HG03066 (cell line): Measurements from ENCODE around the gene DNAI1.

Source experiments
- ATAC-seq: cut with Tn5 transposase; IDR thresholded peaks from one replicate; pipeline ENCODE4 v1.9.1; 2021; ENCODE audit warnings: low read depth; ENCODE audit not compliant: unreplicated experiment

The DNAI1 gene

DNA sequence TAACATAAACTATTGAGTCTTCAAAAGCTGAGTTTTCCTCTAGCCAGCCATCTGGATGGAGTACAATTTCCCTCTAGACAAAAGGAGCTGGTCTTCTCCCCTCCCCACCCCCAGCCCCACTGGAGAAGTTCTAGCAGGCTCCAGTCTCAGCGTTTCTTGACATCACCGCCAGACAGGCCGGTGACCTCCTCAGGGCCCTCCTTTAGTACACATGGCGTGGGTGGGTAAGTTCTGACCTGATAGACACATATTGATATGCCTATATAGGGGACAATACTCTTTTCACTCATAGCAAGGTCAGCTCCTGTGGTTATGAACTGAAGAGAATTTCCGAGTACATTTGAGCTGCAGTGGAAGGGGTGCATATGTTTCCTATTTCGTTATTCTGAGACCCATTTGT, 27.2 kb downstream of the DNAI1 start:
- ATAC-seq, result no peak

DNA sequence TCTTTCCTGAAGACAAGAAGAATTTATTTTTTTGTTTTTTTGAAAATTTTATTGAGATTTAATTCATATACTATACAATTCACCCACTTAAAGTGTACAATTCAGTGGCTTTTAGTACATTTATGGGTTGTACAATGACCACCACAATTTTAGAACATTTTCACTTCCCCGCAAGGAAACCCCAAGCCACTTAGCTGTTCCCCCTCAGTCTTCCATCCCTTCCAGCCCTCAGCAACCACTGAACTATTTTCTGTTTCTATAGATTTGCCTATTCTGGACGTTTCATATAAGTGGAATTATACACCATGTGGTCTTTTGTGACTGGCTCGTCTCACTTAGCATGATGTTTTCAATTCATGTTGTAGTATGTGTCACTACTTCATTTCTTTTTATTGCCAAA, 28.0 kb downstream of the DNAI1 start:
- ATAC-seq, result no peak

DNA sequence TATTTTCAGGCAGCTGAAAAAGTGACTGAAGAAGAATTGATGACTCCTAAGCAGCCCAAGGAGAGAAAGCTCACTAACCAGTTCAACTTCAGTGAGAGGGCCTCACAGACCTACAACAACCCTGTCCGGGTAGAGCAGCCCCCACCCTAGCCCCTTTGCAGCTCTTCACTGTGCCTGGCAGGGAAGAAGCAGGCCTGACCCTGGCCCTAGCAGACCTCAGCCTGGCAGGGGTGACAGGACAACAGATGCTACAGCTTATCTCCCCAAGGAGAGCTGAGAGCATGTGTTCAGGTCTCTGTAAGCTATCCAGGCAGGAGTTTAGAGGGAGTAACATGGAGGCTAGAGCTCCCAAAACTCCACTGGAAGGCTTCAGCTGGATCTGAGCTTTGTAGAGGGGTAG, 31.8 kb downstream of the DNAI1 start:
- ATAC-seq, result no peak

DNA sequence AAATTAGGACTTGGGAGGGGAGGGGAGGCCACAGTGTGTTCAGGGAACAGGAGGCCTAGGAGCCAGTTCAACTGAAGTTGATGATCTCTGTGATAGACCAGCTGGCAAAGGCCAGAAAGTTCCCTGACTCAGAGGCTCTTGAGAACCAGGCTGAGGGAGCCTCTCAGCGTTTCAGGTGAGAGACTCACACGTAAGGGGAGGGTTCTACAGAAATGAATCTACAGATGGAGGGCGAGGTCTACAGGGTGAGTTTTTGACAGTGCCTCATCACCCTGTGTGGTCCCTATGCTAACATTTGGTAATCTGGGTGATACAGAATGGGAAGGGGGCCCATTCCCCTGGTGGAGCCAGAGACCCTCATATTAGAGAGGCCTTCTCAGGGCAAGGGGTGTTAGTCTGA, 32.2 kb downstream of the DNAI1 start:
- ATAC-seq, result no peak

DNA sequence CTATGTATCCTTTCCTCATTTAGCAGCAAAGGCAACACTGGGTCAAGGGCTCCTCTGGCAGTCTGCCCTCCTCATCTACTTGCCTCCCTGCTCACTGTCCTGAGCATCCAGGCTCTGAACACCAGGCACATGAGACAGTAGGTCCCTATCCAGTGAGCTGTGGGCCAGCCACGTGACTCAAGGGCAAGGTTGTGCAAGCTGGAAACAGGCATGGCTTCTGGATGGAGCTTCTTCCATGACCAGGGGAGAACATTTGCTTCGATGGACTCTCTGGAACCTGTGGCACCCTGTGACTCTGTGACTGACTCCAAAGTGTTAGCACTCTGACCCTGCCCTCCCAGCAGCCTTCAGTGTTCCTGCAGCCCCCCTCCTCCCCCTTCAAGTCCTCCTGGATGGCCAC, 33.0 kb downstream of the DNAI1 start:
- ATAC-seq, result no peak

DNA sequence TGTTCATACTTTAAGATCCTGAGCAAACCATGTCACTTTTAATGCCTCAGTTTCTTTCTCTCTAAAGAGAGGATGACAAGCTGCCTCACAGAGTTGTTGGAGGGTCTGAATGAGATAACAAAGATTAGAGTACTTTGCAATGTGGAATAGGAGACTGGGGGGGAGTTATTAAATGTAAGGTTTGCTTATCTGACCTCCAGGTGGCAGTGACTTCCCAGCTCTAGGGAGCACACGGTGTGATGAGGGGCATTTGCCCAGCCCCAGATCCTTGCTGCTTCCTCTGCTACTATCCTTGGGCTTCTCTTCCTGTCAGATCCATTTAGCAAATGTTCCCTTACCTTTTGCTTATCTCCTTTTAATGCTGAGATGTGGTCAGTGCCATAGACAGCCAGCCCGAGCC, 33.4 kb downstream of the DNAI1 start:
- no peak for ATAC-seq

DNA sequence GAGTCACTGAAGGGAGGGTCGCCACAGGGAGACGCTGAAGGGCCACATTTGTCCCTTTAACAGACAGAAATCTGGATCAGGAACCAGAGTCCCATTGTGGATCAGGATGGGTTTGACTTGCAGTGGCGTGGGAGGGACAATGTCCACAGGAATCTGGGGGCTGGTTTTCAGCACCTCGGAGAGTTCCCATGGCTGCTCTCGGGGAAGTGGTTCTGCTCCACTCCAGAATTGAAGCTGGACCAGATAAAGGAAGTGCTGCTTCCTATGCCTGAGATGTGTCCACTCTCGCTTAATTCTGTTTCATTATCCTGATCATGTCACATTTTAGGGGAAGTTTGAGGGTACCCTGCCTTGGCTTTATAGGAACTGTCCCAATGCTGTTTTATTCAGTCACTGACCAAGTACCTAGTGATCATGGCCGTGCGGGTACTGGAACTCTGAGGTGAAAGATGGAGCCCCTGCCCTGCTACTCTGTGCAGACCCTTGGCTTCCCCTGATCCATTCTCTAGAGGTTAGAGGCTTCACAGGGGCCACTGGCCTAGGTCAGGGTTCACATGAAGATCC, 35.4 kb downstream of the DNAI1 start:
- ATAC-seq, result no peak

DNA sequence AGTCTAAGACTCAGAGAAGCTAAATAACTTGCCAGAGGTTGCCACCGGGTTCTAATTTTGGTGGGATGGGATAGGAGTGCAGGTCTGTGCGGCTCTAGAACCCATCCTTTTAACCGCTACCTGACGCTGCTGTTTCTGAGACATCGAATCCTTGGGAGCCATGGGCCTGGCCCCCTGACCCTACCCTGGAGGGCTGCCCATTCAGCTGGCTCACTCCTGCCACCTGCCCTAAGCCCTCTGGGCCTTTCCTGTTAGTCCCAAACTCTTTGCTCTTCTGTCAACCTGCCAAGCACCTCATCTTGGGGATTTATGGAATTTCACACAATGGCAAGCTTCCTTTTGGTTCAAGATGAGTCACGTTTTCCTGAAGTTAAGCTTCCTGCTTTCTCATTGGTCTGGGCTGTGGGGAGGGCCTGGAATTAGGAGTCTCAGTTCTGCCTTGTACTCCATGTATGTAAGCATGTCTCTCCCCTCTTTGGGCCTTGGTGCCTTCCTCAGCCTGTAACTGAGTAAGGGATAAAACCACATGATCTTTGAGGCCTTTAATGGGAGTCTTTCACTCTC, 37.6 kb downstream of the DNAI1 start:
- ATAC-seq, result no peak

DNA sequence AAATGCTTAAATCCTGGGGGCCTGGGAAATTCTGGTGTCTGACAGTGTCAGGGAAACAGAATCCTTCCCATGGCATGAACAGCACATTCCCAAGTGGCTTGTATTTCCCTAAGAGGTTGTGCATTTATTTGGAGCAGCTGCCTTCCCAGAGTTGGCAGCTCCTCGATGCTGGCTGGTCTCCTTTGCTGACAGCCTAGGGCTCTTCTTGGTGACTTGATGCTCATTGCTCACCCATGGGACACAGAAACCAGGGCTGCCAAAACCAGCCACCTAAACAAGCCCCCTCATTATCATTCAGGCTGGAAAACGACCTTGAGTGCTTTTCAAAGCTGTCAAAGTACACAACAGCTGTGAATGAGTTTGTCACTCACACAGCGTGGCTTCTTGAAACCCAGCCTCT, 39.9 kb downstream of the DNAI1 start:
- no peak for ATAC-seq

DNA sequence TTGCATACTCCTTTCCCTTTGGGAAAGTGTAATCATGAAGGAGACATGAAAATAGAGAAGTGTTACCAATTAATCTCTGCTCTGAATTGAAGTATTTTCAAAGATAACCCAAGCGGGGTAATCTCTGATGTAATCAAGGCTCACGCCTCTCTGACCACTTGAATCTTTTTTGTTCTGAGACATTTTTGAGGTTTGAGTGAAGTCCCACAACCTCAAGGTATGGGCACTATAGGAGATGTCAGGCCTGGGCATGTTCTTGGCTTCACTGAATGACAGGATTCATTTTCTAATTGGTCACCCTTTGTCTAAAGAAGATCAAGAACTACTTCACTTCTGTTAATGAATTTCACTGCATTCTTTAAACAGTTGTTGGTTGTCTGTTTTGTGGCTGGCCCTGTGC, 40.5 kb downstream of the DNAI1 start:
- no peak for ATAC-seq

DNA sequence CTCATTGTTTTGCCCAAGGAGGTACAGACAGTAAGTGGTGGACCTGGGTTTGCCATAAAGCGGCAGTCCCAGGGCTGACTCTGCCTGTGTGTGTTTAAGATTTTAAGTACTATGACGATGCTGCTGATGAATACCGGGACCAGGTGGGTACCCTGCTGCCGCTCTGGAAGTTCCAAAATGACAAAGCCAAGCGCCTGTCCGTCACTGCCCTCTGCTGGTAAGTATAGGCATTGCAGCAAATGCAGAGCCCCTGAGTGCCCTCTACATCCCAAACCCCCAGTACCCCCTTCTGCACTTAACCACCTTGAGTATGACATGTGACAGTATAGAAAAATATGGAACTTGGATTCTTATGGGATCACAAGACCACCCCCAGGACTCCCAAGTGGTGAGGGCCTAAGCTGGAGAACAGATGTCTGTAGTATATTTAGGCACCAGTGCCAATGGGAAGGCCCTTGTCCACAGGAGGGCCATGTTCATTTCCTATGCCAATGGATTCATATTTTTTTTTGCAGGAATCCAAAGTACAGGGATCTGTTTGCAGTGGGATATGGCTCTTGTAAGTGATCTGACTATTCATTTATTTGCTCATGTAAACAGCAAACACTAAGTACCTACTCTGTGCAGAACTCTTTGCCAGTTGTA, 42.1 kb downstream of the DNAI1 start:
- ATAC-seq, result no peak

DNA sequence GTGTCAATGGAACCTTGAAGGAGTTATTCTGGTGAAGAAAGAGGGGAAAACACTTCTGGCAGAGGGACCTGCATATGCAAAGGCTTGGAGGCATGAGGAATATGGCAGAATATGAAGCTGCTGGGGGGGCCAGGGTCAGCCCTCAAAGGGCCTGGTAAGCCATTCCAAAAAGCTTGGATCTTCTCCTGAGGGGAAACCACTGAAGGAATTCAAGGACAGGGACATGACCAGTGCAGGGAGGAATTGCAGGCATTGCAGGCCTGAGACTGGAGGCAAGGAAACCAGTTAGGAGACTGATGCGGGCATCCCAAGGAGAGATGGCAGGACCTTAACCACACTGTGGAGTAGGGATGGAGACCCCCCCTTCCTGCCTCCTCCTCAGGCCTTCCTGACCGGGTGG, 42.8 kb downstream of the DNAI1 start:
- no peak for ATAC-seq

DNA sequence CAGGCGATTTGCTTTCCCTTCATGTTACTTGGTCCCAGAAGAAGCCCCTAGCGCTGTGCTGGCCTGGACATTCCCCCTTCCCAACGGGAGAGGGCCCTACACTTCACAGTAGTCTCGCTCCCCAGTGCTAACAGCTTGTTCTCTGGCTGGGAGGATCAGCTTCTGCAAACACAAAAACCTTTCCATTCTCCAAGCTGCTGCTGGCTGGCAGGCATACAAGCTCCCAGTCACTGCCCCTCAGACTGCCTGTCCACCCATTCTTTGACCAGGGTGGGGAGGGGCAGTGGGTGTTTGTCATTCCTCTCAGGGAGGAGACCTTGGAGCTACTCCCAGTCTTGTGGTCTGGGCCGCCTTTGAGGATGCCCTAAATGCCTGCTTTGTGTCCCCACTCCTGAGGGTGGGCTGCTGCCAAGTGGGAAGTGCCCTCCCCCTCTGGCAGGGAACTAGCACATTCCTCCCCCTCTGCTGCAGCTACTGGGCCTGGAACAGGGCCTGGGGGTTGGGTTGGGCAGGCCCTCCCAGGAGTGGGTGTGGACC, 43.4 kb downstream of the DNAI1 start:
- no peak for ATAC-seq

DNA sequence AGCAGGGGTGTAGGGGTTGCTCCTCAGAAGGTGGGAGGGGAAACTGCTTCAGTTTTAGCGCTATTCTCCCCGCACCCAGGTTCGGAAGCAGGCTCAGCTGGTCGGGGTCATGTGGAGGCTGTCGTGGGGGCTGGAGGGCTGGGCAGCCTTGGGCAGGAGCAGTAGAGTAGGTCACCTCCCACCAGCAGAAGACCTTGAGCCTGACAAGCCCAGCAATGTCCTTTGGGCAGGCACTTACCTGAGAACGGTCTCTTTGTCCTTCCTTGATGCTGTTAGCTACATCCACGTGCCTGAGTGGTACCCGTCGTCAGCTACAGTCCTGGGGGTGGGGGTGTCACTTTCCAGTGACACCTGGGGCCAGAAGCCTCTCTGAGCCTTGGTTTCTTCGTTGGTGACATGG, 43.9 kb downstream of the DNAI1 start:
- no peak for ATAC-seq

DNA sequence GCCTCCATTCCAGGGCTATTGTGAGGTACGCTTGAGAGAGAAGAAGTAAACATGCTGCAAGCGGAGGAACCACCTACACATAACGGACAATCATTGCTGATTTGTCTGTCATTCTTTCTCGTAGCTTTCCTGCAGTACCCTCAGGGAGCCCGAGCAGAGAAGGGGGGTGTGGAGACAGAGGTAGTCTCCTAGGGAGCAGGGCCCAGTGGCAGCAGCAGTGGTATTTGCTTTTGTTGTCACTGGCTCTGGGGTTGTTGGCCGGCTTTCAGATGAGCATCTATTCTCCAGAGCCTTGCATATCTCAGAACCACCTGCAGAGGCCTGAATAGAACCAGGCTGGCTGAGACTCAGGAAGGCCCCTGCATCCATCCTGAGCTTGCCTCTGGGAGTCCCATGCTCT, 44.3 kb downstream of the DNAI1 start:
- ATAC-seq, result no peak

DNA sequence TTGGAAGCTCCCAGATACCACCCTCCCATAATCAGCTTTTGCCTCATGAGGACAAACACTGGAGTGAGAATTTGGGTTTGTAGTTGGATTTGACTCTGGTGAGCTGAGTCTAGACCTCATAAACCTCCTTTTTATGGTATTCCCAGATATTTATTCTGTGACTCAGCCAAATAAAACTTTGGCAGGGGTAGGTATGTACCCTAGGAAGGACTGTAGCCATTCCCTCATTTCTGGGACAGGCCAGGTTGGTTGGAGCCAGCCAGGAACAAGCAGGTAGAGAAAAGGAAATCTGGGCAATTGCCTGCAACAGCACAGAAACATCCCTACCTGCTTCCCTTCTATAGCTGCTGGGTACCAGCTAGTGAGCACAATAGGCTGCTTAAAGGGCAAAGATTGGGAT, 44.8 kb downstream of the DNAI1 start:
- no peak for ATAC-seq

DNA sequence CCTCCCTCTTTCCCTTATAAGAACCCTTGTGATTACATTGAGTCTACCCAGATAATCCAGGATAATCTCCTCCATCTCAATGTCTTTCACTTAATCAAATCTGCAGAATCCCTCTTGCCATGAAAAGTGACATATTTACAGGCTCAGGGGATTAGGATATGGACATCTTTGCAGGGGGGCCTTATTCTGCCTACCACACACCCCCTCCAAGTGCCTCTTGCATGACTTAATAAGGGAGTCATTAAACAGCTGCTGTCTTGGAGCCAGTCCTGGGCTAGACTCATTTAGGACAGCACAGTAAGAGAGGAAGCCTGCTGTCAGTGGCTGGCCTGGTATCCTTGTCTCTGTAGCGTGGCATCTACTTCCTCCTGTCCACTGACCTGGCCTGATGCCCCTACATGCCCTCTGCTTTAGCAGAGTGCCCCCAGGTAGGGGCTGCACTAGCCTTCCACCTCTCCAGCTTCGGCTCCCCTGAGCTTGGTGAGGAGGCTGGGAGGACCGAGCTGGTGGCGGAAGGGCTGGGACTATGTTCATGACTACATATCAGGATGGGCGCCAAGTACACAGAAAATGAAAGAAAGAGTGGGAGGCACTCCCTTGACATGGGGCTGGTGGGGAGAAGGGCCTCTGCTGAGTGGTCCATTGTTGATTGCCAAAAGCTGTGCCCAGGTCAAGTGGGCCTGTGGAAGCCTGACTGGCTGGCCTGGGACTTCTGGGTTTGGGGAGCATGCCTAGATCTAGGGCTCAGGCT, 46.9 kb downstream of the DNAI1 start:
- no peak for ATAC-seq

DNA sequence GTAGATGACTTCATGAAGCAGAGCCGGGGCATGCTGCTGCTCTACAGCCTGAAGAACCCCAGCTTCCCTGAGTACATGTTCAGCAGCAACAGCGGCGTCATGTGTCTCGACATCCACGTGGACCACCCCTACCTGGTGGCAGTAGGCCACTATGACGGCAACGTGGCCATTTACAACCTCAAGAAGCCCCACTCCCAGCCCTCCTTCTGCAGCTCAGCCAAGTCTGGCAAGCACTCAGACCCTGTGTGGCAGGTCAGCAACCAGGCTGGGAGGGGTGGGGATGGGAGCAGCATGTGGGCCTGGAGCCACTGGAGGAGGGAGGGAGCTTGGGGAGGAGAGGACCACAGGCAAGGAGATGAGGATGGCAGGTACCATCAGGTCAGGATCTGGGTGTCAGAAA, 48.0 kb downstream of the DNAI1 start:
- no peak for ATAC-seq

DNA sequence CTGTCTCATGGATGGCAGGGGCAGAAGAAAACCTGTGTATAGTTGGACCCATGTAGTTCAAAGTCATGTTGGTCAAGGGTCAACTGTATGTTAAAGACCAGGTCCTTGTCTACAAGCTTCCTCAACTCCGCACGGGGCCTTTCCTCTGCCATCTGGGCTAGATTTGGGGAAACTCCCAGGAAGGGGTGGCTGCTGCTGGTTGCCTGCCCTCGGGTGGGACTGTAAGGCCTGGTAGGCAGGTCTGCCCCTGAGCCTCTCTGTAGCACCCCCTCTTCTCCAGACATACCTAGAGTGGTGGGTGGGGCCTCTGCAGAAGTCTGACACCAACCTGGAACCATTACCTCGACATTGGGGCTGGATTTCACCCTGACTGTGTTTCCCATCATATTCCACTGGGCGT, 49.0 kb downstream of the DNAI1 start:
- ATAC-seq, result no peak

DNA sequence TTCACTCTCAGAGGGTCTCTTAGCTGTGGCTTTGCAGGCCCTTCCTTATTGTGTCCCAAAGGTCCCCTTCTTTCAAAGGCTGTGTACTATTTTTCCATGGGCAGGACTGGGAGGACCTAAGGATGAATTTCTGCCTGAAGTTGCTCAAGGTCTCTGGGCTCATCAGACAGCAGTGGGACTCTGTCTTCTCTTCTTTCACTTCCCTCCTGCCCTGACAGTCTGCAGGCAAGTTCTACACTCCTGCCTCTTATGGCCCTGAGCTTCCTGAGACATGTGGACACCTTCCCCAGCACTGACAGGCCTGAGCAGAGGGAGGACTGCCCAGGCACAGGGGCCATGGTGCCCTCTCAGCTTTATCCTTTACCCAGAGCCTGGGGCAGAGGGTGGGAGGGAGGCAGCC, 49.4 kb downstream of the DNAI1 start:
- ATAC-seq, result no peak

DNA sequence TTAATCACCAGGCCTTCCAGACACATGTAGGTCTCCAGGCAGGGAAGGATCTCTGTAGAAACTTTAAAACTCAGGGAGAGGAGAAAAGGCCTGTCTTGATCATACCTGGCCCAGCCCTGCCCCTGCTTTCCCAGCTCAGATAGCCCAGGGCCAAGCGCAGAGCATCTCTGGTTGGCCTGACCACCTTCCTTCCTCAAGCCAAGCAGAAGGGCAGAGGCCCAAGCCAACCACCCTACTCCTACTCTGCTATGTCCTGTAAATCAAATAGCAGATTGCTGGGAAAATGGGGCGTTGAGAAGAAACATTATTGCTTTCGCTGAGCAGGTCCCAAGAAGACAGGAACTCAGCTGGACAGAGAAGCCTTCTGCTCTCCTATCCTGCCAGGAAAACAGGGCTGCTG, 49.9 kb downstream of the DNAI1 start:
- no peak for ATAC-seq

DNA sequence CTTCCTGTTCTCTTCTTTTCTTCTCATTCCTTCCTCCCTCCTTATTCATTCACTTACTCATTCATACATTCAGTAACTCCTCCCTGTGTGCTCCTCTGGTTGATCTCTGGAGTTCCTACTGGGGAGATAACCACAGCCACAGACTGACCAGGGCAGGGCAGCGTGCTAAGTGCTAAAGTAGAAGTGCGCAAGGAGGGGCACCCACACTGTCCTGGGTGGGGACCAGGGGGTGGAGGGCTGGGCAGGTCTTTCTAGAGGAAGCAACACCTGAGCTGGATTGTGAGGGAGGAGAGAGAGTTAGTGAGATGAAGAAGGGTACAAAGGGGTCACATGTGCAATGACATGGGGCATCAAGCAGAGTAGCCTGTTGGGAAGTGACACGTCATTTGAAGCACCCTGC, 50.3 kb downstream of the DNAI1 start:
- no peak for ATAC-seq
